HEK293T (cell line): Measurements from ENCODE around the gene NOTCH2.

Source experiments
- CTCF ChIA-PET: fragments of 350-600 bp; formaldehyde crosslinking; extraction: SDS; loops from one replicate; lab custom pipeline; 2021; ENCODE audit warnings: antibody characterized with exemption, inconsistent platforms; lab: Yijun Ruan, JAX
- POLR2A ChIA-PET: fragments of 350-600 bp; formaldehyde crosslinking; extraction: SDS; loops from one replicate; lab custom pipeline; 2020; ENCODE audit warnings: antibody characterized with exemption, inconsistent platforms; lab: Yijun Ruan, JAX
- DNase-seq: peaks from one replicate; pipeline ENCODE4 v3.0.0; 2012; ENCODE audit warnings: mixed read lengths; ENCODE audit errors: extremely low spot score
- ARNT ChIP-seq: fragments of 450-650 bp; IDR thresholded peaks from 2 replicates; pipeline ENCODE4 v1.6.1; 2017; ENCODE audit warnings: mild to moderate bottlenecking
- BHLHE40 ChIP-seq: fragments of 450-650 bp; IDR thresholded peaks from 2 replicates; pipeline ENCODE4 v1.6.1; 2016; ENCODE audit warnings: mild to moderate bottlenecking, moderate library complexity, borderline replicate concordance
- CTBP1 ChIP-seq: fragments of 450-650 bp; IDR thresholded peaks from 2 replicates; pipeline ENCODE4 v1.6.1; 2016; ENCODE audit warnings: borderline replicate concordance
- ELF4 ChIP-seq: fragments of 450-650 bp; IDR thresholded peaks from 2 replicates; pipeline ENCODE4 v1.6.1; 2017; ENCODE audit warnings: antibody characterized with exemption
- FOXA1 ChIP-seq: fragments of 450-650 bp; IDR thresholded peaks from 2 replicates; pipeline ENCODE4 v1.6.1; 2016; ENCODE audit warnings: mild to moderate bottlenecking
- FOXK2 ChIP-seq: fragments of 450-650 bp; IDR thresholded peaks from 2 replicates; pipeline ENCODE4 v1.6.1; 2016; ENCODE audit warnings: mild to moderate bottlenecking
- FOXM1 ChIP-seq: fragments of 450-650 bp; IDR thresholded peaks from 2 replicates; pipeline ENCODE4 v1.6.1; 2017; ENCODE audit warnings: mild to moderate bottlenecking, borderline replicate concordance
- HDGF ChIP-seq: fragments of 450-650 bp; IDR thresholded peaks from 2 replicates; pipeline ENCODE4 v1.6.1; 2017; ENCODE audit warnings: antibody characterized with exemption, borderline replicate concordance
- L3MBTL2 ChIP-seq: fragments of 450-650 bp; conservative IDR thresholded peaks from 2 replicates; pipeline ENCODE4 v1.6.1; 2016; ENCODE audit warnings: mild to moderate bottlenecking
- LEF1 ChIP-seq: fragments of 450-650 bp; IDR thresholded peaks from 2 replicates; pipeline ENCODE4 v1.6.1; 2017; ENCODE audit warnings: mild to moderate bottlenecking, borderline replicate concordance
- NFRKB ChIP-seq: fragments of 450-650 bp; IDR thresholded peaks from 2 replicates; pipeline ENCODE4 v1.6.1; 2016; ENCODE audit warnings: mild to moderate bottlenecking, moderate library complexity
- PKNOX1 ChIP-seq: fragments of 450-650 bp; IDR thresholded peaks from 2 replicates; pipeline ENCODE4 v1.6.1; 2016
- SP1 ChIP-seq: fragments of 450-650 bp; IDR thresholded peaks from 2 replicates; pipeline ENCODE4 v1.6.1; 2017
- SUZ12 ChIP-seq: fragments of 450-650 bp; IDR thresholded peaks from 2 replicates; pipeline ENCODE4 v1.6.1; 2016; ENCODE audit warnings: mild to moderate bottlenecking
- TARDBP ChIP-seq: fragments of 450-650 bp; IDR thresholded peaks from 2 replicates; pipeline ENCODE4 v1.6.1; 2016
- ZNF384 ChIP-seq: fragments of 450-650 bp; IDR thresholded peaks from 2 replicates; pipeline ENCODE4 v1.6.1; 2016

NOTCH2 gene

GRCh38 chr1:119946724-119947123, 122.7 kb downstream of the NOTCH2 start:
- ChIA-PET POLR2A (no interaction called here), CTCF (no interaction called here)
- DNase-seq, result no peak
- no peak for TF ChIP-seq HDGF
- TF ChIP-seq LEF1, result no peak
- TF ChIP-seq BHLHE40, result no peak
- no peak for TF ChIP-seq TARDBP
- TF ChIP-seq ARNT, result no peak
- TF ChIP-seq PKNOX1, result no peak
- TF ChIP-seq NFRKB, result no peak
- no peak for TF ChIP-seq ELF4
- TF ChIP-seq SUZ12, result no peak
- no peak for TF ChIP-seq FOXM1
- TF ChIP-seq L3MBTL2, result no peak
- TF ChIP-seq FOXA1, result no peak
- TF ChIP-seq CTBP1, result no peak
- TF ChIP-seq FOXK2, result no peak
- TF ChIP-seq SP1, result no peak
- TF ChIP-seq ZNF384, result no peak

GRCh38 chr1:119943216-119943615, 126.2 kb downstream of the NOTCH2 start:
- no peak for DNase-seq
- POLR2A ChIA-PET, result no interaction called here
- CTCF ChIA-PET, result interaction anchor here (1.3 kb wide), 1 partner anchor 25 kb away, joined by 4 read pairs; no protein-coding TSS in a partner anchor
- TF ChIP-seq CTBP1 (no peak), SUZ12 (no peak), L3MBTL2 (no peak), LEF1 (no peak), TARDBP (no peak)

- ChIA-PET CTCF (interaction anchor here (0.5 kb wide), 1 partner anchor 175 kb away, joined by 3 read pairs; no protein-coding TSS in a partner anchor), POLR2A (no interaction called here)
- TF ChIP-seq CTBP1 (no peak), HDGF (no peak), SUZ12 (no peak), FOXA1 (no peak), ARNT (no peak), ELF4 (no peak), BHLHE40 (no peak), NFRKB (no peak), FOXM1 (no peak), FOXK2 (no peak), LEF1 (no peak), L3MBTL2 (no peak)
- no peak for DNase-seq
These were observed 128.1 kb downstream of the NOTCH2 start for GRCh38 chr1:119941392-119941791.

- DNase-seq, result no peak
- ChIA-PET POLR2A (no interaction called here), CTCF (interaction anchor here (0.5 kb wide), 1 partner anchor 176 kb away, joined by 3 read pairs; no protein-coding TSS in a partner anchor)
- TF ChIP-seq NFRKB (no peak), L3MBTL2 (no peak), LEF1 (no peak), PKNOX1 (no peak), ZNF384 (no peak), TARDBP (no peak), FOXM1 (no peak), SUZ12 (no peak), FOXA1 (no peak)
These were observed 128.8 kb downstream of the NOTCH2 start for GRCh38 chr1:119940697-119941096.

GRCh38 chr1:119937198-119937597, 132.3 kb downstream of the NOTCH2 start:
- ChIA-PET CTCF (no interaction called here), POLR2A (no interaction called here)
- TF ChIP-seq CTBP1 (no peak), PKNOX1 (no peak), BHLHE40 (no peak), FOXK2 (no peak), HDGF (no peak), FOXA1 (no peak), SP1 (no peak), LEF1 (no peak), TARDBP (no peak), NFRKB (no peak), L3MBTL2 (no peak), SUZ12 (no peak), ELF4 (no peak), ARNT (no peak), ZNF384 (no peak), FOXM1 (no peak)
- DNase-seq, result no peak

GRCh38 chr1:119935915-119936314, 133.5 kb downstream of the NOTCH2 start:
- DNase-seq, result no peak
- CTCF ChIA-PET, result no interaction called here
- POLR2A ChIA-PET, result no interaction called here
- TF ChIP-seq HDGF, result no peak
- TF ChIP-seq SP1, result no peak
- no peak for TF ChIP-seq TARDBP
- TF ChIP-seq ARNT, result no peak
- no peak for TF ChIP-seq LEF1
- TF ChIP-seq PKNOX1, result no peak
- TF ChIP-seq BHLHE40, result no peak
- no peak for TF ChIP-seq NFRKB
- TF ChIP-seq FOXA1, result no peak
- no peak for TF ChIP-seq FOXK2
- no peak for TF ChIP-seq ELF4
- no peak for TF ChIP-seq FOXM1
- TF ChIP-seq SUZ12, result no peak
- TF ChIP-seq ZNF384, result no peak
- TF ChIP-seq L3MBTL2, result no peak
- TF ChIP-seq CTBP1, result no peak
